CD4-positive, alpha-beta T cell (primary cell): Measurements from ENCODE around the gene OR13C8. TPM values are rescaled to one million over a fixed set of nuclear protein-coding genes. Genes with fewer than 3 reads are reported as not detected.

ENCODE experiments used
- ATAC-seq: fragments of 200-7000 bp; cut with Tn5 transposase; one replicate; pipeline ENCODE4 v1.10.0; 2022; ENCODE audit warnings: mild to moderate bottlenecking; ENCODE audit not compliant: poor library complexity
- CTCF ChIA-PET: fragments of 350-600 bp; sonication (Branson Sonifier 250); formaldehyde crosslinking; loops from one replicate; lab custom pipeline; 2021; ENCODE audit warnings: antibody characterized with exemption, inconsistent platforms; lab: Charles Lee
- POLR2A ChIA-PET: fragments of 350-600 bp; sonication (Branson Sonifier 250); formaldehyde crosslinking; loops from one replicate; lab custom pipeline; 2021; ENCODE audit warnings: antibody characterized with exemption, inconsistent platforms; lab: Charles Lee
- DNase-seq, 14 experiments: peaks; one replicate each; pipeline ENCODE4 v3.0.0-alpha.2; 2013 to 2020; ENCODE audit warnings: mixed read lengths in 2 of 14
- H3K27ac ChIP-seq, 2 donors: one replicate each; pipeline versions ENCODE4 v1.5.1 to v1.7.0; 2013; ENCODE audit warnings: low read length in 2 of 2, low read depth in 1 of 2, mild to moderate bottlenecking in 1 of 2
- H3K27me3 ChIP-seq, 2 experiments: 1 replicate in 1 of 2; 2 replicates in 1 of 2; pipeline versions ENCODE4 v1.6.1 to v1.7.0; 2013; ENCODE audit warnings: low read length in 2 of 2, control low read depth in 1 of 2, mild to moderate bottlenecking in 1 of 2, moderate library complexity in 1 of 2; ENCODE audit not compliant: insufficient read depth in 2 of 2, control insufficient read depth in 1 of 2
- H3K36me3 ChIP-seq: one replicate; pipeline ENCODE4 v1.6.1; 2013; ENCODE audit warnings: low read length, control low read depth; ENCODE audit not compliant: insufficient read depth
- H3K4me1 ChIP-seq: one replicate; pipeline ENCODE4 v1.6.1; 2013; ENCODE audit warnings: low read length, control low read depth; ENCODE audit not compliant: insufficient read depth
- H3K4me3 ChIP-seq: one replicate; pipeline ENCODE4 v1.5.1; 2013; ENCODE audit warnings: mild to moderate bottlenecking, low read length, moderate library complexity
- H3K9me3 ChIP-seq, 2 experiments: 1 replicate in 1 of 2; 2 replicates in 1 of 2; pipeline versions ENCODE4 v1.6.1 to v1.7.0; 2013; ENCODE audit warnings: low read length in 2 of 2, mild to moderate bottlenecking in 2 of 2, control low read depth in 1 of 2, moderate library complexity in 1 of 2; ENCODE audit not compliant: control insufficient read depth in 1 of 2, insufficient read depth in 1 of 2
- H3K27ac Mint-ChIP-seq: one replicate; pipeline ENCODE4 v1.8.0; 2020; ENCODE audit warnings: mixed read lengths
- H3K27me3 Mint-ChIP-seq: one replicate; pipeline ENCODE4 v1.8.0; 2021; ENCODE audit warnings: mixed read lengths
- H3K36me3 Mint-ChIP-seq: one replicate; pipeline ENCODE4 v1.8.0; 2021; ENCODE audit warnings: low read depth, mixed read lengths
- H3K4me1 Mint-ChIP-seq: one replicate; pipeline ENCODE4 v1.8.0; 2021; ENCODE audit warnings: low read depth, mixed read lengths
- H3K4me3 Mint-ChIP-seq: one replicate; pipeline ENCODE4 v1.8.0; 2020; ENCODE audit warnings: mild to moderate bottlenecking, mixed read lengths
- H3K9me3 Mint-ChIP-seq: one replicate; pipeline ENCODE4 v1.8.0; 2020; ENCODE audit warnings: mixed read lengths
- intact Hi-C, 2 experiments: fragments of 100-400 bp; cut with DNase I in 1 of 2; cut with micrococcal nuclease in 1 of 2; formaldehyde crosslinking; loops; one replicate each; pipeline versions ENCODE4 v1.15.1 to v1.9.0; 2023 to 2025; cut with DNase I, micrococcal nuclease
- total RNA-seq, 174 experiments: library from RNA in 2 of 174; stranded (reverse) in 2 of 174; gene quantifications; one replicate each; pipeline ENCODE4 v1.2.3 and lab custom pipeline; 2021 to 2026
- TF ChIP-seq, protein P1 (sequence below): fragments of 200-600 bp; IDR thresholded peaks from one replicate; pipeline ENCODE4 v1.8.0; 2022; ENCODE audit warnings: antibody characterized with exemption, mild to moderate bottlenecking

OR13C8 gene
- total RNA-seq, 2 experiments from 2014 or later: not detected

DNA sequence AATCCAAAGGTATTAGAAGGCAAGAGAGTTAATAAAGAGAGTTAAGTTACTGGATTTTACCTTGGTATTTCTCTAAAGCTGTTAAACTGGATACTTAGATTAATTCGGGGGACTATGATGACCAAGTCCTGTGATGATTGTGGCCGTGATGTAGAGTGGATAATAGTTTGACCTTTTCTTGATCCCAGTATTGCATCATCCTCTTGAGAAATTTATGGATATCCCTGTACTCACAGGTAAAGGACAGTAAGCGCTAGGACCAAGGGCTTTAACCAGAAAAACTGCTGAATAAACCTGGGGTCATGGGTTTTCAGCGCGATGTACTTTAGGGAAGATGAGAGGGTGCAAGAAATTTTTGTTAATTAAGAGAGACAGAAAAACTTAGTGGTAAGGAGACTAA, 8.3 kb downstream of the OR13C8 start:
- CTCF ChIA-PET: no interaction called here
- TF ChIP-seq, protein P1, sequence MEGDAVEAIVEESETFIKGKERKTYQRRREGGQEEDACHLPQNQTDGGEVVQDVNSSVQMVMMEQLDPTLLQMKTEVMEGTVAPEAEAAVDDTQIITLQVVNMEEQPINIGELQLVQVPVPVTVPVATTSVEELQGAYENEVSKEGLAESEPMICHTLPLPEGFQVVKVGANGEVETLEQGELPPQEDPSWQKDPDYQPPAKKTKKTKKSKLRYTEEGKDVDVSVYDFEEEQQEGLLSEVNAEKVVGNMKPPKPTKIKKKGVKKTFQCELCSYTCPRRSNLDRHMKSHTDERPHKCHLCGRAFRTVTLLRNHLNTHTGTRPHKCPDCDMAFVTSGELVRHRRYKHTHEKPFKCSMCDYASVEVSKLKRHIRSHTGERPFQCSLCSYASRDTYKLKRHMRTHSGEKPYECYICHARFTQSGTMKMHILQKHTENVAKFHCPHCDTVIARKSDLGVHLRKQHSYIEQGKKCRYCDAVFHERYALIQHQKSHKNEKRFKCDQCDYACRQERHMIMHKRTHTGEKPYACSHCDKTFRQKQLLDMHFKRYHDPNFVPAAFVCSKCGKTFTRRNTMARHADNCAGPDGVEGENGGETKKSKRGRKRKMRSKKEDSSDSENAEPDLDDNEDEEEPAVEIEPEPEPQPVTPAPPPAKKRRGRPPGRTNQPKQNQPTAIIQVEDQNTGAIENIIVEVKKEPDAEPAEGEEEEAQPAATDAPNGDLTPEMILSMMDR: no peak
- no peak for ATAC-seq

DNA sequence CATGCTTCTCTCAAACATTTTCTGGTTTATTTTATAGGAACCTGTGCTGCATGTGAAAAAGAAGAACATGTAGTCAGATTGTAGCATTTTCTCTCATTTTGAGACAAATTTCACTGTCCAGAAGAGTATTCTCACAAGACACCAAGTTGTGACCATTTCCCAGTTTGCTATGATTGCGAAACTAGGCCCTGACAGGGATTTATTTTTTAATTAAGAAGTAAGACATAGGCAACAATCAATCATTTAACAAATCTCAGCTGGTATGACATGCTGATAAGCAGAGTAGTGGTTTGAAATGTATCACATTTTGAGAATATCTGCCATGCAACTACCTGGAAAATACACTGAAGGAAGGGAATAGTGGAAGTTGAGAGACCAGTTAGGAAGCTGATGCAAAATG, 11.6 kb downstream of the OR13C8 start:
- H3K36me3 Mint-ChIP-seq: no peaks in the 10 kb centered on the region
- TF ChIP-seq, protein P1: no peak
- Histone ChIP-seq H3K27me3 (no peaks in the 10 kb centered on the region), H3K27ac (no peak overlapping the region), H3K4me1 (no peaks in the 10 kb centered on the region), H3K4me3 (no peak overlapping the region), H3K9me3 (no peaks in the 10 kb centered on the region), H3K36me3 (no peaks in the 10 kb centered on the region)
- no peak overlapping the region for H3K27ac Mint-ChIP-seq
- CTCF ChIA-PET: no interaction called here
- no peak overlapping the region for H3K4me3 Mint-ChIP-seq
- peaks cover 5% of the 10 kb centered on the region for H3K27me3 Mint-ChIP-seq
- no peak for ATAC-seq
- no peaks in the 10 kb centered on the region for H3K9me3 Mint-ChIP-seq
- H3K4me1 Mint-ChIP-seq: no peaks in the 10 kb centered on the region
- POLR2A ChIA-PET: no interaction called here
- DNase-seq: no peak
- intact Hi-C loops: no loop called here

More for the DNA sequence above, 8.3 kb downstream of the OR13C8 start:
- Histone ChIP-seq H3K9me3 (peaks cover 0 to 3% of the 10 kb centered on the region in 2 experiments), H3K4me3 (no peak overlapping the region), H3K27me3 (no peaks in the 10 kb centered on the region), H3K4me1 (no peaks in the 10 kb centered on the region), H3K36me3 (no peaks in the 10 kb centered on the region), H3K27ac (no peak overlapping the region)
- POLR2A ChIA-PET: no interaction called here
- intact Hi-C loops: no loop called here
- Mint-ChIP-seq H3K27ac (no peak overlapping the region), H3K9me3 (peaks cover 13% of the 10 kb centered on the region), H3K4me1 (no peaks in the 10 kb centered on the region), H3K4me3 (no peak overlapping the region), H3K36me3 (no peaks in the 10 kb centered on the region), H3K27me3 (peaks cover 5% of the 10 kb centered on the region)
- no peak for DNase-seq

DNA sequence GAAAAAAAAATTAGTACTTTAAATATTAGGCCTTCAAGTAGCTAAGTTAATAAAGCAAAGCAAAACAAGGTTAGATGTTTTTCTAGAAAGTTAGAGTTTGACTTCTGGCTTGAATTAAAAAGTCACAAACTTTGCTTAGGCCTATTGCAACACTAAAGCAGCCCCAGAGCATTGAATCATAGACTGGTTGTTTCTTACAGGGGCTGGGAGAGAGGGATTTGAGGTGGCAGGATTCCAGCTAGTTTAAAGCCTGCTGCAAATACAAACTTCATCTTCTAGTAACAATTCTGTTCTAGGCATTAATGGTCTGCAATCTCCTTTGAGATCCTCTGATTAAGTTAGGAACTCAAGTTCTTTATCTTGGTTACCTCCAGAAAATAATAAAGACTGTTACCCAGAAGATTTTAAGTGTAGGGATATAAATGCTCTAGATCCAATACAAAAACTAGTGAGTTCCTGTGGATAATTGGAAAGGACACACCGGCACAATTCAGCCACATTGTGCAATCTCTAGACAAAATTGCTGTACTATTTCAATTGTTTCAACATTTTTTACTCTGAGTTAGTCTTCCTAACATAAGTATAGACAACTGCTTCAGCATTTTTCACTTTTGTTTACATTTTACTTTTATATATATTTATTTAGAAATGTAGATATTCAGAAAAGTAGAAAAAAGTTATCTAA, 17.7 kb downstream of the OR13C8 start:
- H3K27ac Mint-ChIP-seq: no peak overlapping the region

More for the DNA sequence above, 17.7 kb downstream of the OR13C8 start:
- Mint-ChIP-seq H3K36me3 (no peaks in the 10 kb centered on the region), H3K4me1 (no peaks in the 10 kb centered on the region), H3K4me3 (no peak overlapping the region), H3K27me3 (no peaks in the 10 kb centered on the region), H3K9me3 (no peaks in the 10 kb centered on the region)
- no peak overlapping the region for H3K27ac ChIP-seq
- TF ChIP-seq, protein P1: no peak
- ChIA-PET CTCF (no interaction called here), POLR2A (no interaction called here)
- no peaks in the 10 kb centered on the region for H3K9me3 ChIP-seq
- H3K27me3 ChIP-seq: no peaks in the 10 kb centered on the region
- DNase-seq (no peak), ATAC-seq (no peak)
- no peak overlapping the region for H3K4me3 ChIP-seq
- no peaks in the 10 kb centered on the region for H3K4me1 ChIP-seq
- intact Hi-C loops: no loop called here
- H3K36me3 ChIP-seq: no peaks in the 10 kb centered on the region
